GM12891 (cell line): ENCODE measurements around the gene PARVB.

Experiments used
- POLR2A ChIP-seq: IDR thresholded peaks from 2 replicates; pipeline ENCODE4 v1.6.1; 2011; ENCODE audit warnings: low read depth, low read length, control low read depth
- TAF1 ChIP-seq: IDR thresholded peaks from 2 replicates; pipeline ENCODE4 v1.6.1; 2011; ENCODE audit warnings: low read depth, low read length, control low read depth

DNA sequence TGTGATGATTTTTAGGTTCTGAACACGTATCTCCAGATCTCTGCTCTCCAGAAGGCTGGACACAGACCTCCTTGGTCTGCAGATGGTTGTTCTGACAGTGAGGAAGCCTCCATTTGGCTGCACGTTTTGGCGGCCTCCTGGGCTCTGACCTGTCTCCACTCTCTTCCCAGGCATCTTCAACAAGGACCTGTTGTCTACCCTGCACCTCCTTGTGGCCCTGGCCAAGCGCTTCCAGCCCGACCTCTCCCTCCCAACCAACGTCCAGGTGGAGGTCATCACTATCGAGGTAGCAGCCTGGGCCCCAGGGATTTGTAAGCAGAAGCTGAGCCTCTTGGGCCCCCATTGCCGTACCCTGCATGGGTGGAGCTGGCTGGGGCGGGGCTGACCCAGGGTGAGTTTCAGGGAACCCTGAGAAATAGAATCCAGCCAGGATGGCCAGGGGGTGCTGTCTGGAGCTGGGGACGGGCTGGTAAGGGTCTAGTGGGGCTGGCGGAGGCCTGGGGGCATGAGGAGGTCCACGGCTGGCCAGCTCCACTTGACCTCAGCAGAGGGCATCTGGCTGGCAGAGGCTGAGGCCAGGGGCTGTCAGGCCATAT is 166.4 kb downstream of the PARVB start:
- no peak for TF ChIP-seq TAF1
- TF ChIP-seq POLR2A, result no peak
